Measurements from ENCODE around the gene SSNA1.

Gene SSNA1

GRCh38 chr9:137168573-137168903 lies 19.9 kb upstream of the SSNA1 start:
- no peak overlapping the region for H3K4me3 ChIP-seq (replicated peaks in 1 of 2; ENCODE audit: low read depth in 2 of 2, low read length in 2 of 2)
- TF ChIP-seq CTCF (IDR thresholded peaks at IDR 0.05; ENCODE audit: low read depth, low read length), result no peak
- DNase-seq (ENCODE audit: low read depth in 2 of 2), result no peak

GRCh38 chr9:137168904-137169856 lies 19.3 kb upstream of the SSNA1 start:
- H3K4me3 ChIP-seq (replicated peaks in 1 of 2; ENCODE audit: low read depth in 2 of 2, low read length in 2 of 2), result no peak overlapping the region
- peak; percentile 24 to 39 for DNase-seq (ENCODE audit: low read depth in 2 of 2)
- no peak for TF ChIP-seq CTCF (IDR thresholded peaks at IDR 0.05; ENCODE audit: low read depth, low read length)

- no peak for TF ChIP-seq CTCF (IDR thresholded peaks at IDR 0.05; ENCODE audit: low read depth, low read length)
- no peak for DNase-seq (ENCODE audit: low read depth in 2 of 2)
- H3K4me3 ChIP-seq (replicated peaks in 1 of 2; ENCODE audit: low read depth in 2 of 2, low read length in 2 of 2), result no peak within 1 kb of the TSS
These were observed 18.5 kb upstream of the SSNA1 start, which contains the start of gene LRRC26 for GRCh38 chr9:137169896-137170358. Gene LRRC26 (minus strand): TSS chr9:137170051. CDS start chr9:137169943, 108 bp downstream.

- DNase-seq (ENCODE audit: low read depth in 2 of 2), result no peak
- TF ChIP-seq CTCF (IDR thresholded peaks at IDR 0.05; ENCODE audit: low read depth, low read length), result no peak
- H3K4me3 ChIP-seq (replicated peaks in 1 of 2; ENCODE audit: low read depth in 2 of 2, low read length in 2 of 2), result no peak overlapping the region
These were observed 17.9 kb upstream of the SSNA1 start for GRCh38 chr9:137170486-137171148.

- DNase-seq (ENCODE audit: low read depth in 2 of 2), result no peak
- TF ChIP-seq CTCF (IDR thresholded peaks at IDR 0.05; ENCODE audit: low read depth, low read length), result no peak
- H3K4me3 ChIP-seq (replicated peaks in 1 of 2; ENCODE audit: low read depth in 2 of 2, low read length in 2 of 2), result no peak overlapping the region
These were observed 17.2 kb upstream of the SSNA1 start for GRCh38 chr9:137171149-137171900.

- DNase-seq (ENCODE audit: low read depth in 2 of 2), result no peak
- no peak for TF ChIP-seq CTCF (IDR thresholded peaks at IDR 0.05; ENCODE audit: low read depth, low read length)
- no peak overlapping the region for H3K4me3 ChIP-seq (replicated peaks in 1 of 2; ENCODE audit: low read depth in 2 of 2, low read length in 2 of 2)
These were observed 15.3 kb upstream of the SSNA1 start for GRCh38 chr9:137172901-137173795.

Data from cardiac fibroblast (primary cell).